ENCODE results near the gene HTRA3. TPM values are rescaled to one million over a fixed set of nuclear protein-coding genes. Genes with fewer than 3 reads are reported as not detected.
A peak's percentile ranks its signal among the peaks of the same experiment; 100 is the strongest.

HTRA3 gene
- total and polyA plus RNA-seq, 2 of the 4 experiments (the other 2 are of a cell fraction) = 1.3 to 9.5 TPM

DNA sequence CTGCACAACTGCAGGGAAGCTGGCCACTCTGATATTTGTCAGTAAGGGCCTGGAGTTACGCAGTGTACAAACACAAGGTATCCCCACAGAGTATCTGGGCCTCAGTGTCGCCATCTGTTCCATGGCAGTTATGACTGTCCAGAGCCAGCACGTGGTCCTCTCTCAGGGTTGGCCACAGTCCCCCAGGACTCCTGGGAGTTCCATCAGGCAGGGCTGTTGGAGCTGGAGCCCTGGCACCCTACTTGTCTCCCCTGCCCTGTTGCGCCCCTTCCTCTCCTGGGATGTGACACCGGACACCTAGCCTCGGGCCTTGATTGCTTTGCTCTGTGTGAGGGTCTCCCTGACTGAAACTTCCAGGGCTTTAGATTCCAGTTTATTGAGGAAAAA is 8.4 kb downstream of the HTRA3 start:
- Histone ChIP-seq H3K4me2 (ENCODE audit: low read depth, low read length) (no peak overlapping the region; the same call in 1 of the 2 replicates), H2BK20ac (ENCODE audit: low read depth, low read length) (peak overlapping the region; percentile 74), H3K4me3 (ENCODE audit: insufficient read depth, low read depth, low read length) (no peak overlapping the region), H3K18ac (ENCODE audit: low read depth, low read length) (peak overlapping the region; percentile 56), H2AK9ac (replicated peaks; ENCODE audit: low read depth, low read length, poor library complexity) (peak overlapping the region; percentile 98), H3K27ac (ENCODE audit: insufficient read depth, low read length) (peak overlapping the region; percentile 87), H3K9ac (ENCODE audit: low read depth, low read length) (peak overlapping the region; percentile 15; the same call in 1 of the 2 replicates), H3K27me3 (ENCODE audit: control insufficient read depth, insufficient read depth, low read length) (no peaks in the 10 kb centered on the region), H2BK15ac (ENCODE audit: low read depth, low read length) (peak overlapping the region; percentile 56; the same call in 2 of the 3 replicates), H4K20me1 (ENCODE audit: insufficient read depth, low read length) (peaks cover 7% of the 10 kb centered on the region), H3K4ac (ENCODE audit: low read depth, low read length) (peak overlapping the region; percentile 98), H3K23ac (ENCODE audit: low read depth, low read length) (peak overlapping the region; percentile 94), H4K5ac (ENCODE audit: low read depth, low read length) (peak overlapping the region; percentile 31), H2AFZ (replicated peaks; ENCODE audit: low read length, poor library complexity) (peak overlapping the region; percentile 91), H3K9me3 (ENCODE audit: control insufficient read depth, insufficient read depth, low read length) (no peaks in the 10 kb centered on the region), H3K79me1 (ENCODE audit: low read depth in 1 of 2, low read length in 2 of 2) (peaks cover 4 to 34% of the 10 kb centered on the region in 2 experiments; a peak in 3 of 4 replicates), H3K4me1 (ENCODE audit: control insufficient read depth, insufficient read depth, low read length) (peaks cover 41% of the 10 kb centered on the region), H3K14ac (replicated peaks; ENCODE audit: low read depth, low read length) (peak overlapping the region; percentile 84), H2AK5ac (ENCODE audit: low read depth, low read length) (peak overlapping the region; percentile 94), H3K9me1 (ENCODE audit: insufficient read depth, low read length) (peaks cover 9% of the 10 kb centered on the region), H4K91ac (ENCODE audit: insufficient read depth, low read depth, low read length) (peak overlapping the region; percentile 92), H3K56ac (ENCODE audit: extremely low read depth, insufficient read depth, low read length) (peak overlapping the region; percentile 85), H3K36me3 (ENCODE audit: control insufficient read depth, insufficient read depth, low read length) (no peaks in the 10 kb centered on the region), H2BK120ac (ENCODE audit: low read depth, low read length) (peak overlapping the region; percentile 99), H2BK5ac (ENCODE audit: low read depth, low read length, poor library complexity, severe bottlenecking) (peak overlapping the region; percentile 85), H4K8ac (ENCODE audit: low read depth in 2 of 2, low read length in 2 of 2) (peak overlapping the region; percentile 72 to 93)
- BruUV-seq (replicated peaks) = no TSS peak
- POLR2A ChIA-PET (ENCODE audit: unreplicated experiment) = no interaction called here
- TF ChIP-seq, protein P1, sequence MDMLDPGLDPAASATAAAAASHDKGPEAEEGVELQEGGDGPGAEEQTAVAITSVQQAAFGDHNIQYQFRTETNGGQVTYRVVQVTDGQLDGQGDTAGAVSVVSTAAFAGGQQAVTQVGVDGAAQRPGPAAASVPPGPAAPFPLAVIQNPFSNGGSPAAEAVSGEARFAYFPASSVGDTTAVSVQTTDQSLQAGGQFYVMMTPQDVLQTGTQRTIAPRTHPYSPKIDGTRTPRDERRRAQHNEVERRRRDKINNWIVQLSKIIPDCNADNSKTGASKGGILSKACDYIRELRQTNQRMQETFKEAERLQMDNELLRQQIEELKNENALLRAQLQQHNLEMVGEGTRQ (IDR thresholded peaks at IDR 0.05; ENCODE audit: low read depth, low read length) = peak; percentile 70; the same call in 1 of the 2 replicates
- TF ChIP-seq RCOR1 (IDR thresholded peaks at IDR 0.05; ENCODE audit: insufficient replicate concordance, low read length) (no peak), CHD1 (IDR thresholded peaks at IDR 0.05; ENCODE audit: low read depth, low read length) (no peak), CEBPB (IDR thresholded peaks at IDR 0.05; ENCODE audit: low read depth, low read length) (no peak)
- TF ChIP-seq, protein P2, sequence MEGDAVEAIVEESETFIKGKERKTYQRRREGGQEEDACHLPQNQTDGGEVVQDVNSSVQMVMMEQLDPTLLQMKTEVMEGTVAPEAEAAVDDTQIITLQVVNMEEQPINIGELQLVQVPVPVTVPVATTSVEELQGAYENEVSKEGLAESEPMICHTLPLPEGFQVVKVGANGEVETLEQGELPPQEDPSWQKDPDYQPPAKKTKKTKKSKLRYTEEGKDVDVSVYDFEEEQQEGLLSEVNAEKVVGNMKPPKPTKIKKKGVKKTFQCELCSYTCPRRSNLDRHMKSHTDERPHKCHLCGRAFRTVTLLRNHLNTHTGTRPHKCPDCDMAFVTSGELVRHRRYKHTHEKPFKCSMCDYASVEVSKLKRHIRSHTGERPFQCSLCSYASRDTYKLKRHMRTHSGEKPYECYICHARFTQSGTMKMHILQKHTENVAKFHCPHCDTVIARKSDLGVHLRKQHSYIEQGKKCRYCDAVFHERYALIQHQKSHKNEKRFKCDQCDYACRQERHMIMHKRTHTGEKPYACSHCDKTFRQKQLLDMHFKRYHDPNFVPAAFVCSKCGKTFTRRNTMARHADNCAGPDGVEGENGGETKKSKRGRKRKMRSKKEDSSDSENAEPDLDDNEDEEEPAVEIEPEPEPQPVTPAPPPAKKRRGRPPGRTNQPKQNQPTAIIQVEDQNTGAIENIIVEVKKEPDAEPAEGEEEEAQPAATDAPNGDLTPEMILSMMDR (conservative IDR thresholded peaks at IDR 0.05; ENCODE audit: low read depth, low read length) = no peak
- ATAC-seq (ENCODE audit: low read depth) = peak; percentile 8
- intact Hi-C loops (cut with micrococcal nuclease) = loop anchor here (1.0 to 5.0 kb wide), 3 partner anchors 36 to 115 kb away; no protein-coding TSS in a partner anchor
- CTCF ChIA-PET = no interaction called here
- dilution Hi-C loops (cut with HindIII; ENCODE audit: low sequenced_read_pairs, unreplicated experiment) = no loop called here
- in situ Hi-C loops (cut with MboI; ENCODE audit: low sequenced_read_pairs) = no loop called here
- DNase-seq = peak; percentile 33
- WGBS, 2 experiments (ENCODE audit: extremely low coverage in 2 of 2, insufficient read length in 1 of 2) = 35% methylated on average over 4 of the region's 6 CpGs; no CpG with 5 or more reads in 1 of the 2 experiments

Data from IMR-90 (cell line).